Kidney tubule cell (primary cell): ENCODE measurements around the gene CCDC183.
"Not testable (repeated sequence)": the region's sequence is repeated elsewhere in the genome, so short reads cannot be mapped to it uniquely, and the experiment has no call there.

Source experiments
- DNase-seq: peaks from one replicate; pipeline ENCODE4 v3.0.0-alpha.2; 2018; ENCODE audit warnings: low spot score

CCDC183 gene

GRCh38 chr9:136825295-136826187 is 29.4 kb downstream of the CCDC183 start:
- no peak for DNase-seq

- no peak for DNase-seq
Measured at GRCh38 chr9:136826188-136826541, 30.0 kb downstream of the CCDC183 start.

GRCh38 chr9:136826703-136827582 is 30.8 kb downstream of the CCDC183 start:
- no peak for DNase-seq

- DNase-seq, result no peak
Measured at GRCh38 chr9:136827794-136828473, 31.8 kb downstream of the CCDC183 start.

- DNase-seq, result no peak
Measured at GRCh38 chr9:136828474-136829140, 32.5 kb downstream of the CCDC183 start.

GRCh38 chr9:136829412-136829811 is 33.3 kb downstream of the CCDC183 start:
- DNase-seq, result no peak

- DNase-seq, result no peak
Measured at GRCh38 chr9:136829981-136830885, 34.1 kb downstream of the CCDC183 start.

- DNase-seq, result no peak
Measured at GRCh38 chr9:136831002-136831719, 35.0 kb downstream of the CCDC183 start.

- no peak for DNase-seq
Measured at GRCh38 chr9:136831720-136832104, 35.6 kb downstream of the CCDC183 start.

- no peak for DNase-seq
Measured at GRCh38 chr9:136832581-136832980, 36.4 kb downstream of the CCDC183 start.

- not testable (repeated sequence) for DNase-seq
Measured at GRCh38 chr9:136833381-136834048, 37.4 kb downstream of the CCDC183 start.

GRCh38 chr9:136835162-136835931 is 39.2 kb downstream of the CCDC183 start:
- no peak for DNase-seq

- no peak for DNase-seq
Measured at GRCh38 chr9:136835932-136836904, 40.1 kb downstream of the CCDC183 start.

- DNase-seq, result no peak
Measured at GRCh38 chr9:136837146-136837855, 41.2 kb downstream of the CCDC183 start.

- not testable (repeated sequence) for DNase-seq
Measured at GRCh38 chr9:136837856-136838277, 41.7 kb downstream of the CCDC183 start.

- no peak for DNase-seq
Measured at GRCh38 chr9:136838314-136839228, 42.4 kb downstream of the CCDC183 start.
